H1 (cell line): ENCODE data around the gene CYP1A2. TPM values are rescaled to one million over a fixed set of nuclear protein-coding genes. Genes with fewer than 3 reads are reported as not detected.

Experiments
- CBX8 ChIP-seq: fragments of 300-800, 300-1000 bp; sonication (generic); IDR thresholded peaks from 2 replicates; pipeline ENCODE4 v1.7.1; 2016; ENCODE audit warnings: low read depth, low read length, borderline replicate concordance
- CHD7 ChIP-seq: fragments of 300-600 bp; sonication (generic); IDR thresholded peaks from 2 replicates; pipeline ENCODE4 v1.7.1; 2012; ENCODE audit warnings: low read length, moderate library complexity, mild to moderate bottlenecking, inconsistent platforms; ENCODE audit not compliant: insufficient replicate concordance
- EGR1 ChIP-seq: IDR thresholded peaks from 2 replicates; pipeline ENCODE4 v1.6.1; 2011; ENCODE audit warnings: low read depth, low read length, borderline replicate concordance
- EZH2 ChIP-seq: fragments of 200-600 bp; sonication (generic); IDR thresholded peaks from 2 replicates; pipeline ENCODE4 v1.7.1; 2012; ENCODE audit warnings: low read depth, mild to moderate bottlenecking, moderate library complexity, low read length, inconsistent platforms; ENCODE audit not compliant: severe bottlenecking
- JUN ChIP-seq: IDR thresholded peaks from 2 replicates; pipeline ENCODE4 v1.6.1; 2011; ENCODE audit warnings: low read depth, mild to moderate bottlenecking, improper control_type of control experiment, low read length
- NANOG ChIP-seq: IDR thresholded peaks from 2 replicates; pipeline ENCODE4 v1.6.1; 2011; ENCODE audit warnings: low read length, low read depth, mild to moderate bottlenecking, inconsistent platforms; ENCODE audit not compliant: insufficient read depth, poor library complexity, severe bottlenecking
- POU5F1 ChIP-seq: IDR thresholded peaks from 2 replicates; pipeline ENCODE4 v1.6.1; 2011; ENCODE audit warnings: low read depth, mild to moderate bottlenecking, low read length, moderate library complexity
- RFX5 ChIP-seq: IDR thresholded peaks from 2 replicates; pipeline ENCODE4 v1.6.1; 2011; ENCODE audit warnings: low read depth, low read length, improper control_type of control experiment, borderline replicate concordance
- SP2 ChIP-seq: IDR thresholded peaks from 2 replicates; pipeline ENCODE4 v1.6.1; 2012; ENCODE audit warnings: mild to moderate bottlenecking, low read length, inconsistent platforms
- TAF1 ChIP-seq: IDR thresholded peaks from 2 replicates; pipeline ENCODE4 v1.6.1; 2011; ENCODE audit warnings: mild to moderate bottlenecking, low read depth, low read length
- TAF7 ChIP-seq: optimal IDR thresholded peaks from 2 replicates; pipeline ENCODE3; 2011; ENCODE audit warnings: low read depth, mild to moderate bottlenecking, inconsistent platforms, low read length, moderate library complexity, borderline replicate concordance
- polyA plus RNA-seq, 7 experiments: library from polyadenylated mRNA; depleted of rRNA in 3 of 7; stranded (reverse) in 5 of 7; unstranded in 2 of 7; fragments of >200 nt in 5 of 7; fragments of 200-250 nt in 2 of 7; gene quantifications; 1 replicate in 5 of 7; 2 replicates in 1 of 7; 4 replicates in 1 of 7; pipeline versions ENCODE4 v1.2.1 to v1.2.3, GENCODE V29; 2011 to 2013; ENCODE audit warnings: missing spikeins in 2 of 7, mixed read lengths in 2 of 7
- total RNA-seq: library from RNA; stranded (reverse); fragmentation: NEBNext Ultra II Directional; extraction: Animal tissue kit (Norgen Biotek cat#: 25700); gene quantifications from 2 replicates; pipeline ENCODE4 v1.2.1, GENCODE V29; 2021

Gene CYP1A2
- total and polyA plus RNA-seq, 2 of the 8 experiments (the other 6 are each of a cell fraction or from before 2014, with no cell fraction given), result not detected

- TF ChIP-seq JUN, result no peak
- TF ChIP-seq EZH2, result no peak
- TF ChIP-seq RFX5, result no peak
- TF ChIP-seq TAF7, result no peak
- no peak for TF ChIP-seq POU5F1
- no peak for TF ChIP-seq SP2
- no peak for TF ChIP-seq CHD7
- TF ChIP-seq EGR1, result no peak
- no peak for TF ChIP-seq NANOG
- TF ChIP-seq TAF1, result no peak
- TF ChIP-seq CBX8, result no peak
Observed at GRCh38 chr15:74799856-74800558, 51.4 kb downstream of the CYP1A2 start (continued).
